SK-N-SH treated with all-trans-retinoic acid at 6 μM for 48 hours (cell line): ENCODE data around the gene MAP3K6.
A peak's percentile ranks its signal among the peaks of the same experiment; 100 is the strongest.

Experiments
- ATAC-seq: fragments of 200-7000 bp; cut with Tn5 transposase; 3 replicates; pipeline ENCODE4 v1.9.1; 2020; ENCODE audit warnings: mild to moderate bottlenecking, moderate library complexity
- ARNTL ChIP-seq: fragments of 450-650 bp; formaldehyde crosslinking; IDR thresholded peaks from 2 replicates; pipeline ENCODE4 v1.5.0; 2020; ENCODE audit warnings: low read depth, mild to moderate bottlenecking, moderate library complexity, borderline replicate concordance
- BACH2 ChIP-seq: fragments of 250-450 bp; sonication (Bioruptor Pico); IDR thresholded peaks from 2 replicates; pipeline ENCODE4 v1.9.0; 2021; ENCODE audit warnings: mild to moderate bottlenecking, borderline replicate concordance
- CSDC2 ChIP-seq: fragments of 250-450 bp; sonication (Bioruptor Pico); IDR thresholded peaks from 2 replicates; pipeline ENCODE4 v1.5.0; 2020; ENCODE audit warnings: mild to moderate bottlenecking, moderate library complexity
- GLIS3 ChIP-seq: fragments of 250-450 bp; sonication (Bioruptor Pico); IDR thresholded peaks from 2 replicates; pipeline ENCODE4 v1.5.0; 2020; ENCODE audit warnings: mild to moderate bottlenecking, moderate library complexity
- ISL1 ChIP-seq: fragments of 250-450 bp; sonication (Bioruptor Pico); IDR thresholded peaks from 2 replicates; pipeline ENCODE4 v2.1.2; 2022; ENCODE audit warnings: mild to moderate bottlenecking, moderate library complexity
- OSR1 ChIP-seq: fragments of 250-450 bp; sonication (Bioruptor Pico); IDR thresholded peaks from 2 replicates; pipeline ENCODE4 v1.8.0; 2022; ENCODE audit warnings: moderate library complexity, mild to moderate bottlenecking, inconsistent platforms
- PPARA ChIP-seq: fragments of 250-450 bp; sonication (Bioruptor Pico); IDR thresholded peaks from 2 replicates; pipeline ENCODE4 v1.5.0; 2020; ENCODE audit warnings: mild to moderate bottlenecking, borderline replicate concordance
- RARB ChIP-seq: fragments of 250-450 bp; sonication (Bioruptor Pico); IDR thresholded peaks from 2 replicates; pipeline ENCODE4 v1.8.0; 2021; ENCODE audit warnings: mild to moderate bottlenecking, moderate library complexity
- SNAI2 ChIP-seq: fragments of 250-450 bp; sonication (Bioruptor Pico); IDR thresholded peaks from 2 replicates; pipeline ENCODE4 v1.5.0; 2020; ENCODE audit warnings: mild to moderate bottlenecking, moderate library complexity
- TCF4 ChIP-seq: fragments of 250-450 bp; sonication (Bioruptor Pico); IDR thresholded peaks from 2 replicates; pipeline ENCODE4 v1.8.0; 2021; ENCODE audit warnings: mild to moderate bottlenecking, moderate library complexity, borderline replicate concordance
- TOX ChIP-seq: fragments of 250-450 bp; sonication (Bioruptor Pico); IDR thresholded peaks from 2 replicates; pipeline ENCODE4 v1.8.0; 2021; ENCODE audit warnings: mild to moderate bottlenecking, moderate library complexity, borderline replicate concordance
- ZC3H10 ChIP-seq: fragments of 250-450 bp; sonication (Bioruptor Pico); IDR thresholded peaks from 2 replicates; pipeline ENCODE4 v1.5.1; 2021; ENCODE audit warnings: mild to moderate bottlenecking, moderate library complexity
- ZFP3 ChIP-seq: fragments of 250-450 bp; sonication (Bioruptor Pico); IDR thresholded peaks from 2 replicates; pipeline ENCODE4 v1.5.0; 2020; ENCODE audit warnings: mild to moderate bottlenecking, moderate library complexity
- ZFP30 ChIP-seq: fragments of 450-650 bp; formaldehyde crosslinking; IDR thresholded peaks from 2 replicates; pipeline ENCODE4 v1.5.0; 2022; ENCODE audit warnings: mild to moderate bottlenecking, moderate library complexity
- ZNF565 ChIP-seq: fragments of 450-650 bp; formaldehyde crosslinking; conservative IDR thresholded peaks from 2 replicates; pipeline ENCODE4 v1.5.0; 2020; ENCODE audit warnings: low read depth, mild to moderate bottlenecking, moderate library complexity
- ZNF70 ChIP-seq: fragments of 450-650 bp; formaldehyde crosslinking; IDR thresholded peaks from 2 replicates; pipeline ENCODE4 v1.5.0; 2020; ENCODE audit warnings: mild to moderate bottlenecking, moderate library complexity
- TF ChIP-seq, protein P1 (sequence below): fragments of 250-450 bp; sonication (Bioruptor Pico); IDR thresholded peaks from 2 replicates; pipeline ENCODE4 v1.8.0; 2020; ENCODE audit warnings: mild to moderate bottlenecking, moderate library complexity, borderline replicate concordance
- TF ChIP-seq, protein P2 (sequence below): fragments of 250-450 bp; sonication (Bioruptor Pico); IDR thresholded peaks from 2 replicates; pipeline ENCODE4 v1.5.1; 2020; ENCODE audit warnings: low read depth, mild to moderate bottlenecking, moderate library complexity
- TF ChIP-seq, protein P3 (sequence below): fragments of 250-450 bp; sonication (Bioruptor Pico); IDR thresholded peaks from 2 replicates; pipeline ENCODE4 v1.5.0; 2020; ENCODE audit warnings: mild to moderate bottlenecking, moderate library complexity
- TF ChIP-seq, protein P4 (sequence below): fragments of 250-450 bp; sonication (Bioruptor Pico); IDR thresholded peaks from 2 replicates; pipeline ENCODE4 v1.5.1; 2021; ENCODE audit warnings: mild to moderate bottlenecking, moderate library complexity

MAP3K6 gene

DNA sequence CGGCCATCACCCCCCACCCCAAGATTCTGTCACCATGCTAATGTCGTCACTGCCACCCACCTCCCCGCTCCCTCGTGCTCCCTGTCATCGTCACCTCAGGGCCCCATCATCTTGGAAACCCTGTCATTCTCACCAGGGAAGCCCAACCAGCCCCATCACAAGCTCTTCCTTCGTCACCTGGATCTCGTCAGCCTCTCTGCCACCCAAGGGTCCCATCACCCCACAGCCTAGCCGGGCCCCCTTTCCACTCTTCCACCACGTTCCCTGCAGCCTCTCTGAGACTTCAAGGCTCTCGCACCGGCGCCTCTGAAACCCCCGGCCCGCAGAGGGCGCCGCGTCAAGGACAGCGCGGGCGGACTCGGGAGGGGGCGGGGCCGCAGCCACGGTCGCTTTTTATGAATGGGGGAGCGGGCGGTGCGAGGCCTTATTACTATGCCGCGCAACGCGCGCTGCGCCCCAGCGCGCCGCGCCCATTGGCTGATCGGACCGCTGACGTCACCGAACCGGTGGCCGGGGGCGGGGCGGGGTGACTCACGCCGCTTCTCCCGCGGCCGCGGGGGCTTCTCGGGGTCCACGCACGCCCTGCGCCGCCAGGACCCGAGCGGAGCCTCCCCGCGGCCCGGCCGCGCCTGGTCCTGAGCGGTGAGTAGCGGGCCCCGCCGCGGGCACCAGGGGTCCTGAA, 25.5 kb upstream of the MAP3K6 start, which contains the start of gene GPR3:
TSS of gene GPR3 (plus strand) at position 527 of the 682 bp plus-strand sequence. CDS start 1,177 bp downstream, outside the sequence.
- peak; percentile 83 for ATAC-seq
- TF ChIP-seq, protein P1, sequence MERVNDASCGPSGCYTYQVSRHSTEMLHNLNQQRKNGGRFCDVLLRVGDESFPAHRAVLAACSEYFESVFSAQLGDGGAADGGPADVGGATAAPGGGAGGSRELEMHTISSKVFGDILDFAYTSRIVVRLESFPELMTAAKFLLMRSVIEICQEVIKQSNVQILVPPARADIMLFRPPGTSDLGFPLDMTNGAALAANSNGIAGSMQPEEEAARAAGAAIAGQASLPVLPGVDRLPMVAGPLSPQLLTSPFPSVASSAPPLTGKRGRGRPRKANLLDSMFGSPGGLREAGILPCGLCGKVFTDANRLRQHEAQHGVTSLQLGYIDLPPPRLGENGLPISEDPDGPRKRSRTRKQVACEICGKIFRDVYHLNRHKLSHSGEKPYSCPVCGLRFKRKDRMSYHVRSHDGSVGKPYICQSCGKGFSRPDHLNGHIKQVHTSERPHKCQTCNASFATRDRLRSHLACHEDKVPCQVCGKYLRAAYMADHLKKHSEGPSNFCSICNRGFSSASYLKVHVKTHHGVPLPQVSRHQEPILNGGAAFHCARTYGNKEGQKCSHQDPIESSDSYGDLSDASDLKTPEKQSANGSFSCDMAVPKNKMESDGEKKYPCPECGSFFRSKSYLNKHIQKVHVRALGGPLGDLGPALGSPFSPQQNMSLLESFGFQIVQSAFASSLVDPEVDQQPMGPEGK (CRISPR knock-in tag), result 0 out of 2 replicates have a peak, but pooled peaks have one; percentile 43
- TF ChIP-seq PPARA (CRISPR knock-in tag), result no peak
- no peak for TF ChIP-seq ARNTL (CRISPR knock-in tag)
- no peak for TF ChIP-seq ZFP30 (CRISPR knock-in tag)

DNA sequence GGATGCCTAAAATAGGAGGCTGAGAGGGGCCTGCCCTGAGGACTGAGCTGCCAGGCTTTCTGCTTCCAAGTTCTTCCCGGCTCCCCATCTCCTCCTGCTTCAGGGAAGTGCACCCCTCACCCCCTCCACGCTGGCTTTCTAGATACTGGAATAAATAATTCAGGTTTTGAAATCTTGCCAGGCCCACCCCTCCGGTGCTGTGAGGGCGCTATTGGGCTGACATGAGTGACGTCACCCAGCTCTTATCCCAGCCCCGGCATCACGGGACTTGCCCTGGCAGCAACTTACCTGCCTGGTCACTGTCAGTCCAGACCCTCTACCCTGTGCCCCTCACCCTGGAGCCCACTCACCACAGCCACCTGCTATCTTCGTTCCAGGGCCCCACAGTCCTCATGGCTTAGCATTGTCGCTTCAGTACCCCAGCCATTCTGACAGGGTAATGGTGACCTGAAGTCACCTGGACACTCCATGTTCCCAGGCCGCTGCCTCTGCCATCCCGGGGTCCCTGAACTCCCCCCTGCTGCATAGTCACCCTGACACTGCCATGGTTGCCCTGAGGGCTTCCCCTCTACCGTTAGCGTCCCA, 24.8 kb upstream of the MAP3K6 start:
- TF ChIP-seq TCF4 (no peak), TOX (CRISPR knock-in tag) (no peak), ZC3H10 (CRISPR knock-in tag) (no peak), BACH2 (CRISPR knock-in tag) (no peak), RARB (CRISPR knock-in tag) (no peak), ARNTL (CRISPR knock-in tag) (no peak), ZFP3 (CRISPR knock-in tag) (no peak), SNAI2 (no peak), GLIS3 (CRISPR knock-in tag) (no peak)
- TF ChIP-seq, protein P2, sequence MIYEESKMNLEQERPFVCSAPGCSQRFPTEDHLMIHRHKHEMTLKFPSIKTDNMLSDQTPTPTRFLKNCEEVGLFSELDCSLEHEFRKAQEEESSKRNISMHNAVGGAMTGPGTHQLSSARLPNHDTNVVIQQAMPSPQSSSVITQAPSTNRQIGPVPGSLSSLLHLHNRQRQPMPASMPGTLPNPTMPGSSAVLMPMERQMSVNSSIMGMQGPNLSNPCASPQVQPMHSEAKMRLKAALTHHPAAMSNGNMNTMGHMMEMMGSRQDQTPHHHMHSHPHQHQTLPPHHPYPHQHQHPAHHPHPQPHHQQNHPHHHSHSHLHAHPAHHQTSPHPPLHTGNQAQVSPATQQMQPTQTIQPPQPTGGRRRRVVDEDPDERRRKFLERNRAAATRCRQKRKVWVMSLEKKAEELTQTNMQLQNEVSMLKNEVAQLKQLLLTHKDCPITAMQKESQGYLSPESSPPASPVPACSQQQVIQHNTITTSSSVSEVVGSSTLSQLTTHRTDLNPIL (CRISPR knock-in tag), result no peak
- TF ChIP-seq, protein P3, sequence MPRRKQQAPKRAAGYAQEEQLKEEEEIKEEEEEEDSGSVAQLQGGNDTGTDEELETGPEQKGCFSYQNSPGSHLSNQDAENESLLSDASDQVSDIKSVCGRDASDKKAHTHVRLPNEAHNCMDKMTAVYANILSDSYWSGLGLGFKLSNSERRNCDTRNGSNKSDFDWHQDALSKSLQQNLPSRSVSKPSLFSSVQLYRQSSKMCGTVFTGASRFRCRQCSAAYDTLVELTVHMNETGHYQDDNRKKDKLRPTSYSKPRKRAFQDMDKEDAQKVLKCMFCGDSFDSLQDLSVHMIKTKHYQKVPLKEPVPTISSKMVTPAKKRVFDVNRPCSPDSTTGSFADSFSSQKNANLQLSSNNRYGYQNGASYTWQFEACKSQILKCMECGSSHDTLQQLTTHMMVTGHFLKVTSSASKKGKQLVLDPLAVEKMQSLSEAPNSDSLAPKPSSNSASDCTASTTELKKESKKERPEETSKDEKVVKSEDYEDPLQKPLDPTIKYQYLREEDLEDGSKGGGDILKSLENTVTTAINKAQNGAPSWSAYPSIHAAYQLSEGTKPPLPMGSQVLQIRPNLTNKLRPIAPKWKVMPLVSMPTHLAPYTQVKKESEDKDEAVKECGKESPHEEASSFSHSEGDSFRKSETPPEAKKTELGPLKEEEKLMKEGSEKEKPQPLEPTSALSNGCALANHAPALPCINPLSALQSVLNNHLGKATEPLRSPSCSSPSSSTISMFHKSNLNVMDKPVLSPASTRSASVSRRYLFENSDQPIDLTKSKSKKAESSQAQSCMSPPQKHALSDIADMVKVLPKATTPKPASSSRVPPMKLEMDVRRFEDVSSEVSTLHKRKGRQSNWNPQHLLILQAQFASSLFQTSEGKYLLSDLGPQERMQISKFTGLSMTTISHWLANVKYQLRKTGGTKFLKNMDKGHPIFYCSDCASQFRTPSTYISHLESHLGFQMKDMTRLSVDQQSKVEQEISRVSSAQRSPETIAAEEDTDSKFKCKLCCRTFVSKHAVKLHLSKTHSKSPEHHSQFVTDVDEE (CRISPR knock-in tag), result no peak
- TF ChIP-seq, protein P4, sequence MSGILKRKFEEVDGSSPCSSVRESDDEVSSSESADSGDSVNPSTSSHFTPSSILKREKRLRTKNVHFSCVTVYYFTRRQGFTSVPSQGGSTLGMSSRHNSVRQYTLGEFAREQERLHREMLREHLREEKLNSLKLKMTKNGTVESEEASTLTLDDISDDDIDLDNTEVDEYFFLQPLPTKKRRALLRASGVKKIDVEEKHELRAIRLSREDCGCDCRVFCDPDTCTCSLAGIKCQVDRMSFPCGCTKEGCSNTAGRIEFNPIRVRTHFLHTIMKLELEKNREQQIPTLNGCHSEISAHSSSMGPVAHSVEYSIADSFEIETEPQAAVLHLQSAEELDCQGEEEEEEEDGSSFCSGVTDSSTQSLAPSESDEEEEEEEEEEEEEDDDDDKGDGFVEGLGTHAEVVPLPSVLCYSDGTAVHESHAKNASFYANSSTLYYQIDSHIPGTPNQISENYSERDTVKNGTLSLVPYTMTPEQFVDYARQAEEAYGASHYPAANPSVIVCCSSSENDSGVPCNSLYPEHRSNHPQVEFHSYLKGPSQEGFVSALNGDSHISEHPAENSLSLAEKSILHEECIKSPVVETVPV, result no peak
- TF ChIP-seq, protein P1 (CRISPR knock-in tag), result no peak
- ATAC-seq, result no peak

DNA sequence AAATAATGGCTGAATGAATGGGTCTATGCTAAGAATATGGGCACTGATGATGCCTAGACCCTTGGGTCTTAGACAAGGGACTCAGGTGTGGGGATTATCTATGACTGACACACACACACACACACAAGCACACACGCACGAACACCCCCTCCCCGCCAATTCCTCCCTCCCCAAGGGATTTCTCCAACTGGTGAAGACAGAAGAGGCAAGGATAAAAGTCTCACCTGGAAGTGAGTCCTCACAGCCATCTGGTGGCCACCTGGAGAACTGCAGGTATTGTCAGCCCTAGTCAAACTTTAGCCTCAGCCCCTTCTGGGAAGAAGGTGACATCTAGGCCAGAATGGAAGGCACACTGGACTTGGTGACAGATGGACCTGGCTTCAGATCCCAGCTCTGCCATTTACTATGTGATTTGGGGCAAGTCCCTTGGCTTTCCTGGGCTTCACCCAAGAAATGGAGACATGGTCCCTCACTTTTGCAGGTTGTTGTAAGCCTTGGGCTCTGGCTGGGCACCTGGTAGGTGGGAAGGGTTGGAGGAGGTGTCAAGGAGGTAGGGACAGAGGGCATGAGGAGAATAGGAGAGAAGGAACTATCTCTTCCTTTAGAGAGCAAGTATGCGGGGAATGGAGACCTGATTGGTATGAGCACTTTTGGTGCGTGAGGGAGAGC, 21.7 kb upstream of the MAP3K6 start:
- peak; percentile 31 for ATAC-seq
- TF ChIP-seq ZNF70 (CRISPR knock-in tag) (no peak), CSDC2 (CRISPR knock-in tag) (no peak), ISL1 (no peak), ZFP3 (CRISPR knock-in tag) (no peak), OSR1 (CRISPR knock-in tag) (no peak), ZNF565 (no peak), TCF4 (no peak)
- TF ChIP-seq, protein P1 (CRISPR knock-in tag), result no peak
- TF ChIP-seq, protein P3 (CRISPR knock-in tag), result no peak
